HCT116 (cell line): Measurements from ENCODE around the gene RPL13. TPM values are rescaled to one million over a fixed set of nuclear protein-coding genes. Genes with fewer than 3 reads are reported as not detected.

Source experiments
- ATAC-seq: fragments of 200-7000 bp; cut with Tn5 transposase; 2 replicates; pipeline ENCODE4 v1.9.1; 2020; ENCODE audit warnings: mild to moderate bottlenecking, moderate library complexity
- BruUV-seq: library from RNA; stranded (reverse); fragments of 400-500 nt; replicated peaks from 2 replicates; lab custom pipeline; 2021; lab: Mats Ljungman, UMichigan
- CTCF ChIA-PET: fragments of 300-600 bp; sonication (Branson Sonifier 250); formaldehyde crosslinking; loops from one replicate; lab custom pipeline; 2021; ENCODE audit warnings: antibody characterized with exemption; lab: Charles Lee
- POLR2A ChIA-PET: fragments of 300-600, 350-600 bp; sonication (Branson Sonifier 250); formaldehyde crosslinking; loops from one replicate; lab custom pipeline; 2021; ENCODE audit warnings: antibody characterized with exemption; lab: Charles Lee
- RAD21 ChIA-PET, 2 experiments: fragments of 300-600 bp; sonication (Branson Sonifier 250); formaldehyde crosslinking; loops; one replicate each; lab custom pipeline; 2023; ENCODE audit warnings: low total read pairs in 2 of 2; ENCODE audit not compliant: uncharacterized antibody in 2 of 2, unreplicated experiment in 2 of 2, low non-redundant PET in 1 of 2; lab: Charles Lee
- DNase-seq: peaks from one replicate; pipeline ENCODE4 v3.0.0-alpha.2; 2010; ENCODE audit warnings: low read depth, low spot score
- H2AFZ ChIP-seq: fragments of 200-600 bp; shearing (Covaris generic), sonication (generic); 2 replicates; pipeline ENCODE4 v1.6.1; 2017; ENCODE audit warnings: low read depth, mixed run types, mixed read lengths, antibody characterized with exemption, low read length; ENCODE audit not compliant: poor library complexity, severe bottlenecking
- H3K27ac ChIP-seq: 2 replicates; pipeline ENCODE4 v1.5.1; 2012; ENCODE audit warnings: low read depth, low read length
- H3K27me3 ChIP-seq: fragments of 200-600 bp; sonication (generic); 2 replicates; pipeline ENCODE4 v1.6.1; 2016; ENCODE audit warnings: mixed run types, low read length, mixed read lengths; ENCODE audit not compliant: insufficient read depth
- H3K36me3 ChIP-seq, 2 experiments: fragments of 200-500 bp in 1 of 2; fragments of 200-600 bp in 1 of 2; sonication (Bioruptor generic) in 1 of 2; sonication (generic) in 1 of 2; 2 replicates each; pipeline versions ENCODE4 v1.5.1 to v1.6.1; 2014 to 2016; ENCODE audit warnings: low read length in 2 of 2, inconsistent platforms in 1 of 2, mixed read lengths in 1 of 2, mixed run types in 1 of 2; ENCODE audit not compliant: insufficient read depth in 2 of 2, control insufficient read depth in 1 of 2
- H3K4me1 ChIP-seq, 2 experiments: fragments of 200-600 bp in 1 of 2; sonication (generic) in 1 of 2; 2 replicates each; pipeline versions ENCODE4 v1.5.1 to v1.6.1; 2012 to 2017; ENCODE audit warnings: low read length in 2 of 2, inconsistent platforms in 1 of 2, mild to moderate bottlenecking in 1 of 2, mixed read lengths in 1 of 2, mixed run types in 1 of 2, moderate library complexity in 1 of 2; ENCODE audit not compliant: insufficient read depth in 2 of 2, control insufficient read depth in 1 of 2
- H3K4me2 ChIP-seq: fragments of 200-600 bp; sonication (generic); 2 replicates; pipeline ENCODE4 v1.6.1; 2017; ENCODE audit warnings: mixed run types, low read length, mixed read lengths
- H3K4me3 ChIP-seq, 2 experiments: fragments of 200-600 bp in 1 of 2; sonication (generic) in 1 of 2; replicated peaks in 1 of 2; 2 replicates each; pipeline ENCODE4 v1.5.1; 2011 to 2016; ENCODE audit warnings: low read length in 2 of 2, control low read depth in 1 of 2, low read depth in 1 of 2, mild to moderate bottlenecking in 1 of 2, mixed read lengths in 1 of 2, mixed run types in 1 of 2
- H3K79me2 ChIP-seq: fragments of 200-600 bp; sonication (generic); 2 replicates; pipeline ENCODE4 v1.6.1; 2017; ENCODE audit warnings: mild to moderate bottlenecking, mixed run types, low read length, moderate library complexity, mixed read lengths; ENCODE audit not compliant: insufficient read depth
- H3K9ac ChIP-seq: fragments of 200-600 bp; sonication (generic); 2 replicates; pipeline ENCODE4 v1.6.1; 2016; ENCODE audit warnings: low read length, mixed read lengths
- H3K9me2 ChIP-seq: fragments of 200-600 bp; sonication (generic), shearing (Covaris generic); 2 replicates; pipeline ENCODE4 v1.6.1; 2017; ENCODE audit warnings: mixed run types, mild to moderate bottlenecking, moderate library complexity; ENCODE audit not compliant: insufficient read depth
- H3K9me3 ChIP-seq, 2 experiments: fragments of 200-500 bp in 1 of 2; fragments of 200-600 bp in 1 of 2; sonication (Bioruptor generic) in 1 of 2; sonication (generic) in 1 of 2; 2 replicates each; pipeline ENCODE4 v1.6.1; 2014 to 2017; ENCODE audit warnings: low read length in 2 of 2, mixed read lengths in 2 of 2, inconsistent platforms in 1 of 2, low read depth in 1 of 2, mild to moderate bottlenecking in 1 of 2, mixed run types in 1 of 2, moderate library complexity in 1 of 2; ENCODE audit not compliant: control insufficient read depth in 1 of 2, insufficient read depth in 1 of 2
- H4K20me1 ChIP-seq: fragments of 200-600 bp; sonication (generic), shearing (Covaris generic); 2 replicates; pipeline ENCODE4 v1.6.1; 2017; ENCODE audit warnings: mixed run types, mild to moderate bottlenecking, moderate library complexity; ENCODE audit not compliant: insufficient read depth
- ATF3 ChIP-seq: IDR thresholded peaks from 2 replicates; pipeline ENCODE4 v1.6.1; 2012
- CEBPB ChIP-seq: IDR thresholded peaks from 2 replicates; pipeline ENCODE4 v1.6.1; 2012; ENCODE audit warnings: low read depth
- EGR1 ChIP-seq: IDR thresholded peaks from 2 replicates; pipeline ENCODE4 v1.6.1; 2012; ENCODE audit warnings: low read depth
- EZH2 ChIP-seq: fragments of 200-600 bp; sonication (generic); IDR thresholded peaks from 2 replicates; pipeline ENCODE4 v1.6.1; 2017; ENCODE audit warnings: antibody characterized with exemption, mixed run types
- FOSL1 ChIP-seq: IDR thresholded peaks from 2 replicates; pipeline ENCODE4 v1.6.1; 2012; ENCODE audit warnings: low read depth
- MAX ChIP-seq: IDR thresholded peaks from 2 replicates; pipeline ENCODE4 v1.6.1; 2012
- SIN3A ChIP-seq: IDR thresholded peaks from 2 replicates; pipeline ENCODE4 v1.6.1; 2012; ENCODE audit warnings: low read depth
- TCF7L2 ChIP-seq: IDR thresholded peaks from 2 replicates; pipeline ENCODE4 v1.7.0; 2011; ENCODE audit warnings: borderline replicate concordance, inconsistent platforms; ENCODE audit not compliant: insufficient read depth, insufficient read length; ENCODE audit errors: extremely low read depth
- YY1 ChIP-seq: IDR thresholded peaks from 2 replicates; pipeline ENCODE4 v1.6.1; 2011; ENCODE audit warnings: low read length, low read depth, moderate library complexity, mild to moderate bottlenecking; ENCODE audit not compliant: insufficient replicate concordance; ENCODE audit errors: extremely low read depth
- ZBTB33 ChIP-seq: IDR thresholded peaks from 2 replicates; pipeline ENCODE4 v1.6.1; 2011; ENCODE audit warnings: mild to moderate bottlenecking, low read length, moderate library complexity; ENCODE audit not compliant: insufficient replicate concordance; ENCODE audit errors: extremely low read depth
- intact Hi-C: fragments of 100-400 bp; cut with micrococcal nuclease; formaldehyde crosslinking; loops from 2 replicates; pipeline ENCODE4 v1.10.0; 2022
- total RNA-seq: library from RNA; stranded (reverse); gene quantifications from one replicate; pipeline ENCODE4 v1.2.1, GENCODE V29; 2021; ENCODE audit not compliant: unreplicated experiment

The RPL13 gene
- total RNA-seq, 1 experiment from 2014 or later, result 4,404 TPM

GRCh38 chr16:89610108-89610453, 49.6 kb downstream of the RPL13 start (continued):
- TF ChIP-seq TCF7L2 (no peak), EZH2 (no peak), EGR1 (no peak), ATF3 (no peak), CEBPB (no peak), SIN3A (no peak), YY1 (no peak)

GRCh38 chr16:89612415-89613166, 52.1 kb downstream of the RPL13 start:
- H3K27ac ChIP-seq, result no peak overlapping the region
- CTCF ChIA-PET, result interaction anchor here (1.1 kb wide), 1 partner anchor 11 kb away, joined by 4 read pairs; no protein-coding TSS in a partner anchor
- no peak overlapping the region for H3K4me2 ChIP-seq
- ATAC-seq (no peak), DNase-seq (no peak)
- H3K79me2 ChIP-seq, result no peaks in the 10 kb centered on the region
- no peaks in the 10 kb centered on the region for H4K20me1 ChIP-seq
- RAD21 ChIA-PET, result no interaction called here
- intact Hi-C loops, result no loop called here
- TF ChIP-seq ZBTB33, result no peak
- no peak for TF ChIP-seq FOSL1
- no peak for TF ChIP-seq MAX
- no peaks in the 10 kb centered on the region for H3K36me3 ChIP-seq
- H3K9me2 ChIP-seq, result no peaks in the 10 kb centered on the region
- H3K27me3 ChIP-seq, result no peaks in the 10 kb centered on the region
- H3K4me1 ChIP-seq, result peaks cover 22 to 42% of the 10 kb centered on the region in 2 experiments
- POLR2A ChIA-PET, result no interaction called here
- no peaks in the 10 kb centered on the region for H3K9me3 ChIP-seq
- no TSS peak for BruUV-seq
- no peak overlapping the region for H2AFZ ChIP-seq
- no peak overlapping the region for H3K4me3 ChIP-seq
- no peak overlapping the region for H3K9ac ChIP-seq
